Stimulated activated CD8-positive, alpha-beta memory T cell treated with anti-CD3 and anti-CD28 coated beads, Interleukin-12 subunit alpha, Interleukin-12 subunit beta, amount 100 ng/mL, for 24 hours (primary cell): ENCODE data around the gene FYB1.
"Not testable (repeated sequence)": the region's sequence is repeated elsewhere in the genome, so short reads cannot be mapped to it uniquely, and the experiment has no call there.

Experiments
- DNase-seq: peaks from one replicate; pipeline ENCODE4 v3.0.0-alpha.2; 2020; ENCODE audit errors: extremely low read depth

FYB1 gene, protein sequence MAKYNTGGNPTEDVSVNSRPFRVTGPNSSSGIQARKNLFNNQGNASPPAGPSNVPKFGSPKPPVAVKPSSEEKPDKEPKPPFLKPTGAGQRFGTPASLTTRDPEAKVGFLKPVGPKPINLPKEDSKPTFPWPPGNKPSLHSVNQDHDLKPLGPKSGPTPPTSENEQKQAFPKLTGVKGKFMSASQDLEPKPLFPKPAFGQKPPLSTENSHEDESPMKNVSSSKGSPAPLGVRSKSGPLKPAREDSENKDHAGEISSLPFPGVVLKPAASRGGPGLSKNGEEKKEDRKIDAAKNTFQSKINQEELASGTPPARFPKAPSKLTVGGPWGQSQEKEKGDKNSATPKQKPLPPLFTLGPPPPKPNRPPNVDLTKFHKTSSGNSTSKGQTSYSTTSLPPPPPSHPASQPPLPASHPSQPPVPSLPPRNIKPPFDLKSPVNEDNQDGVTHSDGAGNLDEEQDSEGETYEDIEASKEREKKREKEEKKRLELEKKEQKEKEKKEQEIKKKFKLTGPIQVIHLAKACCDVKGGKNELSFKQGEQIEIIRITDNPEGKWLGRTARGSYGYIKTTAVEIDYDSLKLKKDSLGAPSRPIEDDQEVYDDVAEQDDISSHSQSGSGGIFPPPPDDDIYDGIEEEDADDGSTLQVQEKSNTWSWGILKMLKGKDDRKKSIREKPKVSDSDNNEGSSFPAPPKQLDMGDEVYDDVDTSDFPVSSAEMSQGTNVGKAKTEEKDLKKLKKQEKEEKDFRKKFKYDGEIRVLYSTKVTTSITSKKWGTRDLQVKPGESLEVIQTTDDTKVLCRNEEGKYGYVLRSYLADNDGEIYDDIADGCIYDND

GRCh38 chr5:39219437-39219836, at the start of gene FYB1:
FYB1 (minus strand) TSS chr5:39219563; CDS start chr5:39202960, 16,603 bp downstream.
- no peak for DNase-seq

DNA sequence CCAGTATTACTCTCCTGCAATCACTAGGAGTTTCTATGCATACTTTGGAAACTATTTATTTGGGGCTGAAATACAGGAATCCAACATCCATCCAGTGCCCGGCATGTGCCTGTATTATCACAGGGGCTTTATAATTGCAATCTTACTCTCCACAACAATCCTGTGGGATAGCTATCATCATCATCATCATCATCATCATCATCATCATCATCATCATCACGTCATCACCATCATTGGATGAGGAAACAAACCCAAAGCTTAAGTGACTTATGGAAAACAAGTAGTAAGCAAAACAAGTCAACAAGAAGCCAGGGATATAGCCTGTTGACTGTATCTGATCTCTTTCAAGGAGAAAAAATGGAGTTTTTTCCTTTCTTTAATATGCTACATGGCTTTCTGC, 47.8 kb upstream of the FYB1 start:
- no peak for DNase-seq

- DNase-seq: no peak
Measured at GRCh38 chr5:39266442-39266841, 47.1 kb upstream of the FYB1 start.

DNA sequence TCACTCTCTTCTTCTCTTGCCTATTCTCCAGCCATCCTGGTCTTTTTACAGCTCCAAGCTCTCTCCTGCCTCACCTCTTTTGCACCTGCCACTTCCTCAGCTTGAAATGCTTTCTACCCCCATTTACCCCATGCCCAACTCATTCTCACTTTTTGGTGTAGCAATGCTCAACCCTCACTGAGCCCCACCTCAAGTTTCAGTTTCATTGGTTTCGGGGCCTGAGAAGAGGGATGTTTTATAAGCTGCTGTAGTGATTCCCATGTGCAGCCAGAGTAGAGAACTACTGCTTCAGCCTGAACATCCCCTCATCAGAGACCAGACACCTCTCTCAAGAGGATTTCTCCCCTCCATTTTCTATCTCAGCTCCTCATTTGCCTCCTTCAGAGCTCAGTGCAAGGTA, 45.2 kb upstream of the FYB1 start:
- DNase-seq: no peak

DNA sequence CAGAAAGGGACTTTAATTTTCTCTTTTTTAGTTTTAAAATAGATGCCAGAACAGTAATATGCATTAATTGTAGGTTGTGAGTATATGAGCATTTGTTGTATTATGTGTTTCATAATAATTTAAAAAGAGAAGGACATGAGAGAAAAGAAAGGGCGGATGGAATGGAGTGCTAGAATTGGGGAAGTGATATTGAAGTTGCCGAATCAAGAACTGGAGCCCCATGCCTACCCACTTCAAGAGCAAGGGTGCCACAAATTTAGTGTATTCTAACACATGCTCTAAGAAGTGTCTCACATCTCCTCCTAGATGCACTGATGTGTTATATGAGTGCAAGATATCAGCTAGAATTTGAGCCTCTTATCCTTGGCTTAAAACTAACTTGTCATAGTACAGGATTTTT, 43.6 kb upstream of the FYB1 start:
- no peak for DNase-seq

DNA sequence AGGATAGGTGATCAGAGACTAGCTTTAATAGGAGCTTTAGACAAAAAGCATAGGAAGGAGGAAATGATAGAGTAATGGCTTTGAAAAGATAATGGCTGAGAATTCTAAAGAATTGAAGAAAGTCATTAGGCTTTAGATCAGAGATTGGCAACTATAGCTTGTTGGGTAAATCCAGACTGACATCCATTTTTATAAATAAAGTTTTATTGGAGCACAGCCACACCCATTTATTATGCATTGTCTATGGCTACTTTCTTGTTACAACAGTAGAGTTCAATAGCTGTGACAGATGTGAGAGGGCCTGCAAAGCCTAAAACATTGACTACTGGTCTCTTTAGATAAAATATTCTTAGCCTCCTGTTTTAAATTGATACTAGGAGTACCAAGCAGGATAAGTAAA, 40.7 kb upstream of the FYB1 start:
- no peak for DNase-seq

DNA sequence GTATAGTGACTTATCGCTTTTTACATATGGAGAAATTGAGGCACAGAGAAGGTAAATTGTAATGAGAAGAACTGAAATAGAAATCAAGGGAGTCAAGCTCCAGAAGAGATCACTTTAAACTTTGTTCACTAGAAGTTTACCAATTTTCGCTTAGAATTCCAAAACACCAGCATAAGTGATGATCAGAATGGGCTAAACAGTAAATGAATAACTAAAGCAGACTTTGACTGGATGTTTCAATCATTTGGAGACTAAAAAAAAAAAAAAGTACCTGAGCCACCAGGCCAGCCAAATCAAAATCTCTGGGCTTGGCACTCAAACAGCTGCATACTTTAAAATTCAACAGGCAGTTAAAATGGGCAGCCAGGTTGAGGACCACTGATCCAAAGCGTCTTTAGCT, 38.2 kb upstream of the FYB1 start:
- DNase-seq: no peak

- no peak for DNase-seq
Measured at GRCh38 chr5:39256477-39257235, 37.3 kb upstream of the FYB1 start.

GRCh38 chr5:39255406-39255805, 36.0 kb upstream of the FYB1 start:
- DNase-seq: no peak

- DNase-seq: no peak
Measured at GRCh38 chr5:39254671-39255070, 35.3 kb upstream of the FYB1 start.

DNA sequence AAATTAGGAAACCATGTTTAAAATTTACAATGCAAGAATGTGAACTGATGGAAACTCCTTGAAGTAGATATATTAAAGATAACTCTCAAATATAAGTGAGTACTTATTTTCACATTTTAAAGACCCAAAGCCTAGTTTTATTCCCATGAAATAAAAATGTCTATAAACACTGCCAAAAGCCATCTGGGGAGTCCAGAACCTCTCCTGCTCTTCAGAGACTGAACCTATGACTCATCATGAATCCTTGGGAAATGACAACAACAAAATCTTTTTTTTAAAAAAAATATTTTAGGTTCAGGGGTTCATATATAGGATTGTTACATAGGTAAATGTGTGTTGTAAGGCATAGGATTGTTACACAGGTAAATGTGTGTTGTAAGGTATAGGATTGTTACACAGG, 33.8 kb upstream of the FYB1 start:
- no peak for DNase-seq

DNA sequence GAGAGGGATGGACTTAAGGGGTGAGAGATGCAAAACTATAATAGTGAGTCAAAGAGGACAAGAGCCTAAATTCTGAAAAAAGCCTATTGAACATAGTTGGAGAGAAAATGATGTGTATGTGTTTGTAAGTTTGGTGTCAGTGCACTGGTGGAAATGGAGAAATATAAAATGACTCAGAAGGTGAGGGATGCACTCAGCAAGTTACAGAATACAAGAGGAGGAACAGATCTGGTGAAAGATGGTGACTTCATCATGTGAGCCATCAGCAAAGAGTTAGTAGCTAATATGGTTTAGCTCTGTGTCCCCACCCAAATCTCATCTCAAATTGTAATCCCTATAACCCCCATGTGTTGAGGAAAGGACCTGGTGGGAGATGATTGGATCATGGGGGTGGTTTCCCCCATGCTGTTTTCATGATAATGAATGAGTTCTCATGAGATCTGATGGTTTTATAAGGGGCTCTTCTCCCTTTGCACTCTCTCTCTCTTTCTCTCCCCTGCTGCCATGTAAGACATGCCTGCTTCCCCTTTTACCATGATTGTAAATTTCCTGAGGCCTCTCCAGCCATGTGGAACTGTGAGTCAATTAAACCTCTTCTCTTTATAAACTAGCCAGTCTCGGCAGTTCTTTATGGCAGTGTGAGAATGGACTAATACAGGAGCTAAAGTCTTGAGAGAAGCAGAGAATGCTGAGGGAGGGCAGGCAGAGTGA, 30.4 kb upstream of the FYB1 start:
- no peak for DNase-seq

- no peak for DNase-seq
Measured at GRCh38 chr5:39249069-39249468, 29.7 kb upstream of the FYB1 start.

DNA sequence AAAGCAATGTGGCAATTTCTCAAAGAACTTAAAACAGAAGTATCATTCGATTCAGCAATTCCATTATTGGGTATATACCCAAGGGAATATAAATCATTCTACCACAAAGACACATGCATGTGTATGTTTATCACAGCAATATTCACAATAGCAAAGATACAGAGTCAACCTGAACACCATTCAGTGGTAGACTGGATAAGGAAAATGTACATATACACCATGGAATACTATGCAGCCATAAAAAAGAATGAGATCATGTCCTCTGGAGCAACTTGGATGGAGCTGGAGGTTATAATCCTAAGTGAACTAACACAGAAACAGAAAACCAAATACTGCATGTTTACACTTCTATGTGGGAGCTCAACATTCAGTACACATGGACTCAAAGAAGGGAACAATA, 21.4 kb upstream of the FYB1 start:
- DNase-seq: no peak

DNA sequence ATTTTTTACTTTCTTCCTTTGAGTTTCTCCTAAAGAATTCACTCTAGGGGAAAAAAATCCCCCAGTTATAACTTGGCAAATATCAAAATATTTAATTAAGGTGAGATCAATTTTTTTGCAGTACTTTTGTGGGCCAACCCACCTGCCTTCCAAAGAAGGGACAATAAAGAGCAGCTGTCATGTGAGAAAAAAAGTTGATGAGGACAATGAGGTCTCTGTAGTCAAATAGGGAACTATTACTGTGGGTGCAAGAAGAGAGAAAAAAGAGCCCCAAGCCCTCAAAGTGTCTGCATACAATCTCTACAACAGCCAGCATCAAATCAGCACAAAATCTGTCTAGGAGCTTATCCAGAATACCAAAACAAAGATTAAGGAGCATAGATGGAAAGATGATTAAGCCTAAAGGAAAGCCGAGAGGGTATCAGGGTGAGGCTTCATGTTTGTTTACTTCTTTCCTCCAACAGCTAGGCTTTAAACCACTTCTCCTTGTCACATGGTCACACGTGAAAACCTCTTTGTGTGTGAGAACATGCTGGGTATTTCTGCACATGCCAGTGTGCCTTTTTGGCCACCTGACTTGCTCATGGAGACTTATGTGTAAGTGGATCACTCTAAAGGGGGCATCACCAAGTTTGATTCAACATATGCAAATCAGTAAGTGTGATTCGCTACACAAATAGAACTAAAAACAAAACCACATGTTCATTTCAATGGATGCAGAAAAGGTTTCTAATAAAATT, 19.2 kb upstream of the FYB1 start:
- DNase-seq: no peak

DNA sequence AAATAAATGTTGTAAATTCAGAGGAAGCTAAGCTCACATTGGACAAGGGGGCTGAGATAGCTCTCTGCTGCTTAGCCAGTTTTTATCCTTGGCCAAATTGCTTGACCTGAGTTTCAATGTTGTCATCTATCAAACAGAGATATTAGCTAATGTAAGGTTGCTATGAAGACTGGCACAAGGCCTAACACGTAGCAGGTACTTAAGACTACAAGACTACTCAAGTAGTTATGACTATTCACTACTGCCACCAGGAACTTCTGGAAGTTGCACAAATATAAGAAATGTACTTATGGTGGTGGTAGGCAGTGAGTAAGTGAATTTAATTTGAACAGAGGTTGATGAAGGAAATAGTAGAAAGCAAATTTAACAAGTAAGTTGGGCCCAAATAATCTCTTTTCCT, 17.4 kb upstream of the FYB1 start:
- no peak for DNase-seq

DNA sequence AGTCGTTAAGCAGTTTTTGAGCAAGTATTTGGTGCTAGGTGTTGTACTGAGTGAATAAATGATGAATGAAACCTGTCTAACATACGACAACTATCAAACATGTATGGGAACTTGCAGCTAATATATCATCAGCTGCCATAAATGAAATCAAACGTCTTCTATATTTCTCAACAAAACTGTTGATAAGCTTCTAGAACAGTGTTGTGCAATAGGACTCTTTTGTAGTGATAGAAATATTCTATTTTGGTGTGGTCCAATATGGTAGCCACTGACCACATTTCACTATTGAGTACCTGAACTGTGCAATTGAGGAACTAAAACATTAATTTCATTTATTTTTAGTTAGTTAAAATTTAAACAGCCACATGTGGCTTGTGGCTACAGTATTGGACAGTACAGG, 16.3 kb upstream of the FYB1 start:
- DNase-seq: no peak

GRCh38 chr5:39234494-39234893, 15.1 kb upstream of the FYB1 start:
- not testable (repeated sequence) for DNase-seq

- no peak for DNase-seq
Measured at GRCh38 chr5:39233783-39234182, 14.4 kb upstream of the FYB1 start.

DNA sequence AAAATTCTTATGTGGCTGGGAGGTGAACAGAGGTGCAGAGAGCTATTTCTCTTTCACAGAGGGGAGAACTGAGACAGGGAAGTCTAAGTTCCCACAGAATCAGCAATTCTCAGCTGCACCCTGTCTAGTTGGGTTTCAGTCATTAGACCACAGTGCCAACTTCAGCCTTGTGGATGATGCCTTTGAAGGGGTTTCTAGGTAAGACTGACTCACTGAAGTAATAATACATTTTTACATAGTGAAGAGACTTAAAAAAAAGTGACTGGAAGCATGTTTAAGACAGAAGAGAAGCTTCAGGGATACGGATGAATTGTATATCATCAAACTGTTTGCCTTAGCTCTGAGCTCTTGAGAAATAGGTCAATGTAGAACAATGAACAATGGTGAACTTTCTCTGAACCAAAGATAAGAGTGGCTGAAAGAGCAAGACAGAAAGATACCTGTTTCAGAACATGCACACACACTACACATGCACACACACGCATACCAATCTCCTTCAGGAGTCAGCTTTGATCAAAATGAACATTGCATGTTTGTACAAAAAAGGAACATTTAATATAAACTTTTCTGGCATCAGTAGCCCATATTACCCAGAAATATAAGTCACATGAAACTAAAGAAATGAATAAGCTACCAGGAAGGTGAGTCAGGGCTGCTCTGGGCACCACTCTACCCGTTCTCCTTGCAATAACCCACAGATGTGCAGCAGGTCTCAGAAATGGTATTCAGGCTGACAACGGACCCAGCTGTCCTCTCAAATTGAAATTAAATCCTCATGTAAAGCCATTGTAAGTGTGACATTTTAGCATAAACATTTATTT, 12.6 kb upstream of the FYB1 start:
- no peak for DNase-seq
